ENCODE results near the gene CCNJ.
A peak's percentile ranks its signal among the peaks of the same experiment; 100 is the strongest.
"Not testable (repeated sequence)": the region's sequence is repeated elsewhere in the genome, so short reads cannot be mapped to it uniquely, and the experiment has no call there.

Gene CCNJ, protein sequence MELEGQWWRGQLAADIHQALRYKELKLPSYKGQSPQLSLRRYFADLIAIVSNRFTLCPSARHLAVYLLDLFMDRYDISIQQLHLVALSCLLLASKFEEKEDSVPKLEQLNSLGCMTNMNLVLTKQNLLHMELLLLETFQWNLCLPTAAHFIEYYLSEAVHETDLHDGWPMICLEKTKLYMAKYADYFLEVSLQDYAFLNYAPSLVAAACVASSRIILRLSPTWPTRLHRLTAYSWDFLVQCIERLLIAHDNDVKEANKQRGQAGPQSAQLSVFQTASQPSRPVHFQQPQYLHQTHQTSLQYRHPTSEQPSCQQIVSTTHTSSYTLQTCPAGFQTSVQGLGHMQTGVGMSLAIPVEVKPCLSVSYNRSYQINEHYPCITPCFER

DNA sequence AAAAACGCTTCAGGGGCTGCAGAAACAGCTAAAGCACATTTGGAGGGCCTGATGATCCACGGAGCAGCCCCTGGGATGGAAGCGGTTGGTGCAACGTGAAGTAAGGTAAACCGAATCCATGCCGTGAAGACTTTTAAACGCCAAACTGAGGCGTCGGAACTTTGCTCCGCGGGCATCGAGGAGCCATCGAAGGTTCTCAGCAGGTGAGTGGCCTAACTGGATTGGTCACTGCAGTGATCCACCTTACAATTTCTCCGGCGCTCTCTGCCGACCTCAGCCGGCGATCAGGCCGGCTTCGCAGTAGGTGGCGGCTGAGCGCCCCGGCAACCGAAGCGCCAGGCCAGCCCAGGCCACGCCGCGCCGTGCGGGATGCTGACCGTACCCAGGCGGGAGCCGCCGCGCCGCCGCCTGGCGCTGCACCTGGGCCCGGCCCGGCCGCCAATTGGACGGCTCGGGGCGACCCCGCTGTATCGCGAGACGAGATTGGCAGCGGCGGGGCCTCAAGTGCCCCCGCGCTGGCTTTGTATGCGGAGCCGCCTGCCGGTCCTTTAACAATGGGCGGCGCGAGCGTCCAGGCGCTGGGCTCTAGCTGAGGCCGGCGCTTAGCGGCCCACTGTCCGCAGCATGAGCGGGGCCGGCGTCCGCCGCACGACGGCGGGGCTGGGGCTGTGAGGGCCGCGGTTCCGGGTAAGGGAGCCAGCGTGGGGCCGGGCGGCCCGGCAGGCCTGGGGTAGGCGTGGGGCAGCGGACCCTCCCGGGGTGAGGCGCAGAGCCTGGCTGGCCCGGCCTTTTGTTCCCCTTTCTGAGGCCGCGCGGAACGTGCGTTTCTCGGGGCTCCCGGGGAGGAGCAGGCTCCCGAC lies at the start of gene CCNJ:
Gene CCNJ, plus strand, starts transcription at position 551 of the 860 bp plus-strand sequence. CDS start 811 bp downstream, outside the sequence.
- DNase-seq (ENCODE audit: low read depth in 3 of 3) = peak; percentile 60 to 77 (median 63)

DNA sequence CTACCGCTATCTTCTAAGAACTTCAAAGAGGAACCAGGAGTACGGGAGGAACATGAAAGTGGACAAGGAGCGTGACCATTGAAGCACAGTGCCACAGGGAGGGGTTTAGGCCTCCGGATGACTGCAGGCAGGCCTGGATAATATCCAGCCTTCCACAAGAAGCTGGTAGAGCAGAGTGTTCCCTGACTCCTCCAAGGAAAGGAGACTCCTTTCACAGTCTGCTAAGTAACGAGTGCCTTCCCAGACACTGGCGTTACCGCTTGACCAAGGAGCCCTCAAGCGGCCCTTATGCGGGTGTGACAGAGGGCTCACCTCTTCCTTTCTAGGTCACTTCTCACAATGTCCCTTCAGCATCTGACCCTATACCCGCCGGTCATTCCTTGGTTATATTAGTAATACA lies 49.0 kb upstream of the CCNJ start:
- not testable (repeated sequence) for DNase-seq (ENCODE audit: low read depth in 3 of 3)

- DNase-seq (ENCODE audit: low read depth in 3 of 3) = no peak
Measured at GRCh38 chr10:95998255-95998784, 45.1 kb upstream of the CCNJ start.

DNA sequence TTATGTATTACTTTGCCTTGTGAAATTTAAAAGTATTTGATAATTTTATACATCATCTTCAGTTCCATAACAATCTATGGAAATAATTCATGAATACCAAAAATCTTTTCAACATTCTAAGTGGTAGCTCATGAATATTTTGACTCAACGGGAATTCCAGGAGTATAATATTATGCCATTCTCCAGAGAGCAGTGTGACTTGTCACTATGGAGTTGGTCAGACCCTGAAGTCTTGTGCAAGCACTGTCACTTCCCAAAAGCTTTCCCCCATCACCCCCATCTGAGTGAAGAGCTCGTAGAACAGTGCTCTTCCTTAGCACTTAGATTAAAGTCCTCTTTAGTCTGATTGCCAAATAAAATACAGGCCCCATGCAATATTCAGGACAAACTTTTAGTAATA lies 29.4 kb upstream of the CCNJ start:
- no peak for DNase-seq (ENCODE audit: low read depth in 3 of 3)

DNA sequence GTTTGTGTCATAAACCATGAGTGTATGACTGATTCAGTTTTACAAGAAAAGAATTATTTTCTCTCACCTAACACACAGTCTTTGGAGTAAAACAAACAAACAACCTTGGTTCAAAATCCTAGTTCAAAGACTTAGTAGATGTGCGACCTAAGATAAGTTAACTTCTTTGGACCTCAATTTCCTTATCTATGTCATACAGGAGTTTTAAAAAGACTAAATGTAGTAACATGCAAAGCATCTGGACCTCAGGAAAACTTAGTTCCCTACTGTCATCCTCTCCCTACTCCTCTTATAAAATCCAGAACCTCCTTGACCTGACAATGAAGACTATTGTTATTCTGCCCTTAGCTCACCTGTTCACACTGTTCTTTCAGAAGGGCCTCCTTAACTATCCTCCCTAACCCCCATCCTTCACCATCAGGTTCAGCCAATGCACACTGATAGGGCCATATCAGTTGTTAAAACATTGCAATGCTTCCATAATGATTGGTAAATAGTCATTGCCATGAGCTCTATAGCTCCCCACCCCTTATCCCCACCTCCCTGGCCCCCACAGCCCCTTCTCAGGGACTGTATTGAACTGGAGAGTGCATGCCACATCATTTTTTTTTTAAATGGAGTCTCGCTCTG lies 28.8 kb upstream of the CCNJ start:
- DNase-seq (ENCODE audit: low read depth in 3 of 3) = no peak

GRCh38 chr10:96017191-96017687 lies 26.1 kb upstream of the CCNJ start:
- peak in 2 of 3 experiments; percentile 7 to 19 for DNase-seq (ENCODE audit: low read depth in 3 of 3)

DNA sequence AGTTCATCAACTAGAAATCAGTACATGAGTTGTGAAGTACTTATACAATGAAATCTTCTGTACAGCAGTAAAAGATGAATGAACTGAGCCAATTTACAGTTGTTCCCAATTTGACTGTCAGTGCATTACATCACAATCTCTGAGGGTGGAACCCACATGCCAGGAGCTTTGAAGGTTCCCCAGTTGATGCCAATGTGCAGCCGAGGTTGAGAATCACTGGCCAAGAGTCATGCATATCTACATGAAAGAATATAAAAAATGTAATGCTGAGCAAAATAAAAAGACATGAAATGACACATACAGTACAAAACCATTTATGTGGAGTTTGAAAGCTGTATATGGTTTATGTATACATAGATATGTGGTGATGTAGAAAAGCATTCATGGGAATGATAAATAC lies 22.1 kb upstream of the CCNJ start:
- DNase-seq (ENCODE audit: low read depth in 3 of 3) = no peak

- DNase-seq (ENCODE audit: low read depth in 3 of 3) = no peak
Measured at GRCh38 chr10:96022739-96023138, 20.6 kb upstream of the CCNJ start.

- no peak for DNase-seq (ENCODE audit: low read depth in 3 of 3)
Measured at GRCh38 chr10:96023168-96023567, 20.2 kb upstream of the CCNJ start.

- DNase-seq (ENCODE audit: low read depth in 3 of 3) = no peak
Measured at GRCh38 chr10:96025566-96025965, 17.8 kb upstream of the CCNJ start.

DNA sequence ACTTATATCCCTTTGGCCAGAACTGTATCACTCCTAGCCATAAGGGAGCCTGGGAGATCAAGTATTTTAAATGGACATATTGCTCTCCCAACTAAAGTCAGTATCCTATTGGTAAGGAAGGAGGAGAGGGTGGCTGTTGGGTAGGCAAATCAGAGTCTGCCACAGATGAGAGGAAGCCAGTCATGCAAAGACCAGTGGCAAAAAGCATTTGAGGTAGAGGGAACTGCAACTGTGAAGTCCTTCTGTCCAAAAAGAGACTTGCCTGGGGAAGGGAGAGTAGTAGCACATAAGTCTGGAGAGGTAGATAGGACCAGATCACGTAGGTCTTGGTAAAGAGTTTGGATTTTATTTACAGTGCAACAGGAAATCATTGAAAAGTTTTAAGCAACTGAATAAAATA lies 8.8 kb upstream of the CCNJ start:
- no peak for DNase-seq (ENCODE audit: low read depth in 3 of 3)

GRCh38 chr10:96038476-96039387 lies 4.7 kb upstream of the CCNJ start:
- no peak for DNase-seq (ENCODE audit: low read depth in 3 of 3)

DNA sequence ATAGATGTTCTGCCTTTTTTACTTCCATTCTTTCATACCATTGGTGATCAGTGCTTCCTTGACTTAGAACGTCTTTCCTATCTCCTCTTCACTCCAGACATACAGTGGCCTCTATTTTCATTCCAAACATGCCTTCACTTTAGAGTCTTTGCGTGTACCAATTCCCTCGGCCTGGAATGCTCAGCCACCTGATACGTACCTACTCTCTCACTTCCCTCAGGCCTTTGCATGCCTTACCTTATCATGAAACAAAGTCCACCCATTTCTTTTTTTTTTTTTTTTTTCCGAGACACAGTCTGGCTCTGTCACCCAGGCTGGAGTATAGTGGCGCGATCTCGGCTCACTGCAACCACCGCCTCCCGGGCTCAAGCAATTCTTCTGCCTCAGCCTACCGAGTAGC lies 2.2 kb upstream of the CCNJ start:
- DNase-seq (ENCODE audit: low read depth in 3 of 3) = no peak

DNA sequence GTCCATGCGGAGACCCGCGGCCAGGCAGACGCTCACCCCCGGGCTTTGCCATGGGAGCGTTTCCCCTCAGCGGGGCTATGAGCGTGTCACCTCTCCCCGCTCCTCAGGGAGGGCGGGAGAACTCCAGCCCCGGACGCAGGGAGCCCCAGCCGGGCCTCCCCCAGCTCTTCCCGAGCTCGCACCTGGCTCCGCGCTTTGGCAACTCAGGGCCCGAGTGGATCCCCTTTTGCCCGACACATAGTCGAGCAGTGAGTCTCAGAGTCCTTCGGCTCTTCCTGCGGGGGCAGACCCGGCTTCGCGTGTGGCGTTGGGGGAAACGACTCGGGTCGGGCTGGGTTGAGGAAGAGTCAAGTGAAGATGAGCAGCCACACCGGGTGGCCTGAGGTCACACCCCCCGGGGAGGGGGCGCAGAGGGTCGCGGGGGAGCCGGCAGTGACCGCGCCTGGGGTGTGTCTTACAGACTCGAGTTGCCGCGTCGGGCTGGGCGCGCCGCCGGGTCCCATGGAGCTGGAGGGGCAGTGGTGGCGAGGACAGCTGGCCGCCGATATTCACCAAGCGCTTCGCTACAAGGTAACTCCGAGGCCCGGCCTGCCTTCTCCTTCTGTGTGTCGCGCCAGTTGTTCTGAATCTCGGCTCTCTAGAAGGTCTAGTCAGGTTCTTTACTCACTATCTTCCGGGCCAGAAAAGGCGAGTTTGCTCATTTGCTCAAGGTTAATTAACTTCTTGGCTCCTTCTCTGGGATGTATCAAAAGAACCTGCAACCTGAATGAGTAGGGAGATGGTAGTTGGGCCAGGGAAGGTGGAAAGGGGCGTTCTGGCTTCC lies 721 bp downstream of the CCNJ start:
- peak in 2 of 3 experiments; percentile 13 to 37 for DNase-seq (ENCODE audit: low read depth in 3 of 3)

DNA sequence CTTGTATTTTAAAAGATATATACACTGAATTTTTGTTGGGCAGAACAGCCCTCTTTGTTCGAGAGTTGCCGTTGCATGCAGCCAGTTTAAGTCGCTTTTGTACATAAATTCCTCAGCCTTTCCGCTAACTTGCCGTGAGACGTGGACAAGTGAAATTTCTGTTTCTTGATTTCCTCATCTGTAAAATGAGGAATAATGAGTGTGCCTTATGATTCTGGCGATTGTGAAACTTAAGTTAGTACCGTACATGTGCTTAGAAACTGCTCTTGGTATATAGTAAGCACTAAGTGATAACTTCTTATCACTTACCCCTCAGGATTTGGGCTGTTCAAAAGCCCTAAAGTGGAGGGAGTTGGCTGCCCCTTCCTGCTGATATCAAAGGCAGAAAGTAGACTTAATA lies 1.4 kb downstream of the CCNJ start:
- DNase-seq (ENCODE audit: low read depth in 3 of 3) = no peak

GRCh38 chr10:96046546-96046945 lies 3.2 kb downstream of the CCNJ start:
- DNase-seq (ENCODE audit: low read depth in 3 of 3) = no peak

GRCh38 chr10:96047004-96047649 lies 3.7 kb downstream of the CCNJ start:
- no peak for DNase-seq (ENCODE audit: low read depth in 3 of 3)

- not testable (repeated sequence) for DNase-seq (ENCODE audit: low read depth in 3 of 3)
Measured at GRCh38 chr10:96047925-96048324, 4.5 kb downstream of the CCNJ start.

DNA sequence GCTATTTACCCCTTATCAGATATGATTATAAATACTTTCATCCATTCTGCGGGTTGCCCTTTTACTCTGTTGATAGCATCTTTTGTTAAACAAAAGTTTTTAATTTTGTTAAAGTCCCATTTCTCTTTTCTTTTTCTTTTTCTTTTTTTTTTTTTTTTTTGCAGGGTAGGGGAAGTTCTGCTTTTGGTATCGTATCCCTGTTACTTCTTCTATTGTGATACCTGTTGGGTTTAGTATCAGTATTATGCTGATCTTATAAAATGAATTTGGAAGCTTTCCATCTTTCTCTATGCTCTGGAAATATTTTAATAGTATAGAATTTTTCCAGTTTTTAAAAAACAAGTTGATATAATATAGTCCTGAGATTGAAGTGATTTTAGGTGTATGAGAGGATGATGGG lies 6.0 kb downstream of the CCNJ start:
- no peak for DNase-seq (ENCODE audit: low read depth in 3 of 3)

Measured in stimulated activated CD4-positive, alpha-beta T cell treated with anti-CD3 and anti-CD28 coated beads, TNF-alpha, amount 100 ng/mL, for 24 hours (primary cell).